Testis (tissue), 2 donors: Measurements from ENCODE around the gene IL25.

Experiments used
- POLR2A ChIP-seq: fragments of 450-650 bp; IDR thresholded peaks from one replicate; pipeline ENCODE4 v1.6.1; 2017; ENCODE audit warnings: antibody characterized with exemption, mild to moderate bottlenecking, moderate library complexity
- TF ChIP-seq, protein P1 (sequence below), 3 experiments: fragments of 450-650 bp in 2 of 3; fragments of 200-600 bp in 1 of 3; sonication (generic) in 1 of 3; IDR thresholded peaks; one replicate each; pipeline ENCODE4 v1.5.1; 2016 to 2019; ENCODE audit warnings: antibody characterized with exemption in 3 of 3, mild to moderate bottlenecking in 2 of 3, moderate library complexity in 1 of 3

- TF ChIP-seq, protein P1, sequence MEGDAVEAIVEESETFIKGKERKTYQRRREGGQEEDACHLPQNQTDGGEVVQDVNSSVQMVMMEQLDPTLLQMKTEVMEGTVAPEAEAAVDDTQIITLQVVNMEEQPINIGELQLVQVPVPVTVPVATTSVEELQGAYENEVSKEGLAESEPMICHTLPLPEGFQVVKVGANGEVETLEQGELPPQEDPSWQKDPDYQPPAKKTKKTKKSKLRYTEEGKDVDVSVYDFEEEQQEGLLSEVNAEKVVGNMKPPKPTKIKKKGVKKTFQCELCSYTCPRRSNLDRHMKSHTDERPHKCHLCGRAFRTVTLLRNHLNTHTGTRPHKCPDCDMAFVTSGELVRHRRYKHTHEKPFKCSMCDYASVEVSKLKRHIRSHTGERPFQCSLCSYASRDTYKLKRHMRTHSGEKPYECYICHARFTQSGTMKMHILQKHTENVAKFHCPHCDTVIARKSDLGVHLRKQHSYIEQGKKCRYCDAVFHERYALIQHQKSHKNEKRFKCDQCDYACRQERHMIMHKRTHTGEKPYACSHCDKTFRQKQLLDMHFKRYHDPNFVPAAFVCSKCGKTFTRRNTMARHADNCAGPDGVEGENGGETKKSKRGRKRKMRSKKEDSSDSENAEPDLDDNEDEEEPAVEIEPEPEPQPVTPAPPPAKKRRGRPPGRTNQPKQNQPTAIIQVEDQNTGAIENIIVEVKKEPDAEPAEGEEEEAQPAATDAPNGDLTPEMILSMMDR (IDR thresholded peaks at IDR 0.05): no peak
- no peak for TF ChIP-seq POLR2A
Measured at GRCh38 chr14:23403908-23404307, 31.3 kb downstream of the IL25 start.
